Stimulated activated CD4-positive, alpha-beta T cell treated with anti-CD3 and anti-CD28 coated beads, Interleukin-4, amount 100 ng/mL, for 1 hour (primary cell): ENCODE results near the gene POM121C.
"Not testable (repeated sequence)": the region's sequence is repeated elsewhere in the genome, so short reads cannot be mapped to it uniquely, and the experiment has no call there.

Source experiments
- DNase-seq: peaks from one replicate; pipeline ENCODE4 v3.0.0-alpha.2; 2020

Gene POM121C

DNA sequence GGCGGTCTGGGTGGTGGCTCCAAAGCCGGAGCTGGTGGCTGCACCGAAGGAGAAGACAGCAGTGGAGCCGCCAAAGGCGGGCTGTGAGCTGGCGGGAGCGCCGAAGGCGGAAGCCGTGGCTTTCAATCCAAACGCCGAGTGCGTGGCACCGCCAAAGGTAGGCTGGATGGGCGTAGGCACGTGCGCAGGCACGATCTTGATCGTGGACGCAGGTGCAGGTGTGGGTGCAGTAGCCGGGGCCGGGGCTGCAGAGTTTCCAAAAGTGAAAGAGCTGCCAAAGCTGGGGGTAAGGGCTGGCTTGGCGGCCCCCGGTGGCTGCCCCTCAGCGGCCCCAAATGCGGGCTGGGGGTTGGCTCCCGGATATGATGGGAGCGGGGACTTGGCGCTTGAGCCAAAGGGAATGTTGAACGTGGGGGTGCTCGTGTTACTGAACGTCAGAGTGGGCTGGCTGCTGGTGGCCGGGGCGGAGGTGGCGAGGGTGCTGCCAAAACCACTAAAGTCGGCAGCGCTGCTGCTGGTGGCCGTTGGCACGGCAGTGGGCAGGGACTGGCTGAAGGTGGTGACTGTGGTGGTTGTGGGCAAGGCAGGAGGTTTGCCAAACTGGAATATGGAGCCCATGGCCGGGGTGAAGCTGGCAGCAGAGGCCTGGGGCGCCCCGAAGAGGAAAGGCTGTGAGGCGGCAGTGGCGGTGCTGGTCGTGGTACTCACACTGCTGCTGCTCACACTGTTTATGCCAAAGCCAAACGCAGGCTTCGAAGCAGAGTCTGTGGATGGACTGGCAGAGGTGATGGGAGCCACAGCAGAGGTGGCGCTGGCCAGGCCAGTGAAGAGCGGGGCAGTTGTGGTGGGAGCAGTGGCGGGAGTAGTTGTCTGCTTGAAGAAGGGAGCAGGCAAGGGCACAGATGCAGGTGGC is 64.0 kb downstream of the POM121C start:
- DNase-seq = not testable (repeated sequence)

DNA sequence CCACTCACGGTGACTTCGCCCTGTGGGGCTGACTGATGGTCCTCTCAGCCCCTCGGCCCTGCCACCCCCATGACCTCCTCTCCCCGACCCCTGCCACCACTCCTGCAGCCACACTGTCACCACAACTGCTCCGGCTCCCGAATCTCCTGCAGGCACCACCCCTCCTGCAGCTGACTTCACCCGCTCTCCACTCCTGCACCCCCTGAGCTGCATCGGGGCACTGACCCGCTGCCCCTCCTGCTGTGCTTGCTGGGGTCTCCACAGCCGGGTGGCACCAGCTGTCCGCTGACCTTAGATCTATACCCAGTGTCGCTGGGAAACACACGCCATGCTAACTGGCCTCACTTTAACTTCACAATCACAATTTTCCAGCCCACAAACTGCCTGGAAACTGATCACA is 65.9 kb downstream of the POM121C start:
- not testable (repeated sequence) for DNase-seq

DNA sequence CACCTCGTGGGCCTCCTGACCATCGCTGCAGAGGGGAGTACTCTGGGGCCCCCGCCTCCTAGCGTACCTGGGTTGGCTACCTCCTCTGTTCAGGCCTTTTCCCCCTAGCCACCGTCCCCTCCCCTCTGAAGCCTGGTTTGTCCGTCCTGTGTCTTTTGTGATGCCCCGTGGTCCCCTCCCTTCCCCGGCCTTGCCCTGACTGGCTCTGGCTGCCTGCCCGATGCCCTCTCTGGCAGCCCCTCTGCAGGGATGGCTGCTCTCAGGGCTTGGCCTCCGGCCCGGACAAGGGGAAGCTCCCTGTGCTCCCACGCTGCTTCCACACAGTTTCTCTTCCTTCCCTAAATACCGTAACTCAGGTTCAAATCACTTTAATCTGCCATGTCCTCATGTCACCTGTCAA is 66.4 kb downstream of the POM121C start:
- DNase-seq = not testable (repeated sequence)

DNA sequence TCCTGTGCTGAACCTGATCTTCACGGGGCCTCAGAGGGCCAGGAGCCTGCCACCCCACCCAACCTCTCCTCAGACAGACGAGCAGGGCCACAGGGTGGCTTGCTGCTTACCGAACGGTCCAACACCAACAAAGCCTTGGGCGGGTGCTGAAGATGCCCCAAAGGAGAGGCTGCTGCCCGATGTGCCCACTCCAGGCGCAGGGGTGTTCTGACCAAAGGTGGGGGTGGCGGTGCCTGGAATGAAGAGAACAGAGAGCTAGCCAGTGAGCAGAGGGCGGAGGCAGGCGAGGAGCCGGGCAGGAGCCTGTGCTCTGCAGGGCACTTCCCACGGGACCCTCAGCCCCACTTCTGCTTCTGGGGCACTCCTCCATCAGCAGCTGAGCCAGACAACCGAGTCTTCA is 66.9 kb downstream of the POM121C start:
- not testable (repeated sequence) for DNase-seq

DNA sequence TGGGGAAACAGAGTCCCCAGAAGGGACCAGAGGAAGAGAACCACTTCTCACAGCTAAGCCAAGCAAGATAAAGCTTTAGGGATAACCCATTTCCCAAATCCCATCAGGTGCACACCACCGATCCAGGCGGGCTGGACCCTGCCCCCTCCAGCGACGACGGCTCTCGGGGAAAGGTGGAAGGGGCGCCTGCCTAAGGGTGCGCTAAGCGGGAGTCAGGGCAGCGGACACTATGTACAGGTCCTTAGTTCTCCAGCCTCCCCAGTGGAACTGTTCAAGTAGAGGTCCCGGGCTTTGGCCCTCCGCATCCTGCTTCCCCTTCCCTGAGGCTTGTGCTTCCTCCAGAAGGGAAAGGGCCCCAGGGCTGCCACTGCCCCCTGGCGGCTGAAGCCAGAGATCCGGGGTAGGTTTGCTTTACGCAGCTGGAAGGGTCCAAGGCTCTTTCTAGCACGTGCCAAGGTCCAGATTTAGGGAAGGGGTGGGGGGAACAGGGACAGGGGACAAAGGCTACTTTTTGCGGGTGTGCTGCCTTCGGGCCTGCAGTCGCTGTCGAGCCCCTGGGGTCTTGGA is 67.7 kb downstream of the POM121C start:
- not testable (repeated sequence) for DNase-seq

DNA sequence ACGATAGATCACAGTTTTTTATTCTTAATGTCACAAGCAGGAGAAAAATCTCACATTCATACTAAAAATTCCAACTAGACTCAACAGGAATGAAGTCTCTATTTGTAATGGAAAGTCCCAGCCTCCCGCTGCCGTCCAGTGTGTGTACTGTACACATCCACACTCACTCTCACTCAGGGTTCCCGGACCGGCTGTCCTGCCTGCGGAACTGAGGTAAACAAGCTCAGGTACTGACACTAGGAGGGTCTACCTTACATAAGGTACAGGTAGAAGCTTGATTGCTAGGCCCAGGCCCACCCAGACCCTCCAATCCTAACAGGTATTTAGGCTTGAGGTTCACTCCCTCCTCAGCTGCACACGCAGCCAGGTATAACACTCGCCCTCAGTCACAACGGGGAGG is 69.3 kb downstream of the POM121C start:
- not testable (repeated sequence) for DNase-seq

DNA sequence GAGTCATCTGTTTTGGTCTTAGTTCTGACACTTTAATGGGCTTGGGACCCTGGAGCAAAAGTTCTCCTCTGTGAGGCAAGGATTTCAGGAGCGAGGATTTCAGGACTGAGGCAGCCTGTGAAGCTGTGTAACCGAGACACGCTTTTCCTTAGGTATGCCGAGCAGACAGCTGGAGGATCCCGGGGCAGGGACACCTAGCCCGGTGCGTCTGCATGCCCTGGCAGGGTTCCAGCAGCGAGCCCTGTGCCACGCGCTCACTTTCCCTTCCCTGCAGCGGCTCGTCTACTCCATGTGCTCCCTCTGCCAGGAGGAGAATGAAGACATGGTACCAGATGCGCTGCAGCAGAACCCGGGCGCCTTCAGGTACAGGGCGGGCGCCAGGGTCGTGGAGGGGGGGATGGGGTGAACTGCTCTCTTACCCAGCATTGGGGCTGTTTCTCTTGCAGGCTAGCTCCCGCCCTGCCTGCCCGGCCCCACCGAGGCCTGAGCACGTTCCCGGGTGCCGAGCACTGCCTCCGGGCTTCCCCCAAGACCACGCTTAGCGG is 70.2 kb downstream of the POM121C start:
- DNase-seq = not testable (repeated sequence)

DNA sequence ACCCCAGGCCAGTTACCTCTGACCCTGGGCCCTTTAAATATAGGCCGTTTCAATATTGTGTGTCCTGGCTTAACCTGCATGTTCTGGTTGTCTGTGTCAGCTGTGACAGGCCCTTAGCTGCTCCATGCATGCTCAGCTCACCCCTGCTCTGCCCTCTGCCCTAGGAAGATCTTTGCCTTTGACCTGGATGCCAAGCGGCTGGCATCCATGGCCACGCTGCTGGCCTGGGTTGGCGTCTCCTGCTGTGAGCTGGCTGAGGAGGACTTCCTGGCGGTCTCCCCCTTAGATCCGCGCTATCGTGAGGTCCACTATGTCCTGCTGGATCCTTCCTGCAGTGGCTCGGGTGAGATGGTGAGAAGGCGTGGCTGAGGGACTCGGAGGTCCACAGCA is 70.7 kb downstream of the POM121C start:
- DNase-seq = not testable (repeated sequence)

DNA sequence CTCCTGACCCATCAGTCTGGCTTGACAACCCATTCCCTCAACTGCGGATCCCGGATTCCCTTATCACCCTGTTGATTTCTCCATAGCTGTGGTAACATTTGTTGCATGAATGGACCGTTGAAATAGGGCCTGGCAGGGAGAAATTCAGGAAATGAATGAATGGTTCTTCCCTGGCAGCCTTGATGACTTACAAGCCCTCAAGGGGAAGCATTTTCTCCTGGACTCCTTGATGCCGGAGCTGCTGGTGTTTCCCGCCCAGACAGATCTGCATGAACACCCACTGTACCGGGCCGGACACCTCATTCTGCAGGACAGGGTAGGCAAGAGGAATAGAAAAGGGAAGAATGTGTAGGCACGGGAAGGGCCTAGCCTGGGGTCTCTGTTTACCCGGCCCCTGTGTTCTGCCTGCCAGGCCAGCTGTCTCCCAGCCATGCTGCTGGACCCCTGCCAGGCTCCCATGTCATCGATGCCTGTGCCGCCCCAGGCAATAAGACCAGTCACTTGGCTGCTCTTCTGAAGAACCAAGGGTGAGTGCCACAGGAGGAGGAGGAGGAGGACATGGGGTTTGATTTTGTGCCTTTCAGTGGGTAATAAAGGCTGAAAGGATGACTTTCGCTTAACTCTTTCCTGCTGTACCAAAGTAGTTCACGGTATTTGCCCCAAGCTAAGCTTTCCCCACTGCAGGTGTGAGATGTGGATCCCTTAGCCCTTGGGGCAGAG is 71.2 kb downstream of the POM121C start:
- not testable (repeated sequence) for DNase-seq

DNA sequence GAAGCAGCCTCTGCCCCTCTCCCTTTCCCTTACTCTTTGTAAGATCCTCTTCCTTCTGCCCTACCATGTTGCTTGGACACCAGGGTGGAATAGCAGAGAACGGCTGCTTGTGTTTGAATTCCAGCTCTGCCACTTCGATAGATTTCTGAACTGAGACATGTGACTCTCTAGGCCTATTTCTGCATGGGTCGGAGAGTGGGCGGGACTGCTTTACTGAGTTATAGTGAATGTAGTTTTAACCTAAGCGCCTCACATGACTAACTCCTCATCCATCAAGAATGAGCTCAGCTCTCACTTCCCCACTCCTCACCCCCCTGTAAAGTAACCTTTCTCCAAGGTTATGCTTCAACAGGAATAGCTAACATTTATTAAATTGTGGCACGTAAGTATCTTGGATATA is 71.9 kb downstream of the POM121C start:
- DNase-seq = not testable (repeated sequence)

DNA sequence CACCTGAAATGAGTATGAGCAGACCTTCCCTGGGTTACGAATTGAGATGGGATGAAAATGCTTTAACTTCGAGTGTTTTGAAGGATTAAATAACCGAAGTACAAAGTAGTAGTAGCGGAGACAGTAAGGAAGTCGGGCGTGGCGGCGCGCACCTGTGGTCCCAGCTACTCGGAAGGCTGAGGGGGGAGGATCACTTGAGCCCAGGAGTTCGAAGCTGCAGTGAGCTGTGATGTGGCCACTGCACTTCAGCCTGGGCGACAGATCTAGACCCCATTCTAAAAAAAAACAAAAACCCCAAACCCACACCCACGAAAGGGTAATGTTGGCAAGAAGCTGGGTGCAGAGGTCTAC is 75.3 kb downstream of the POM121C start:
- not testable (repeated sequence) for DNase-seq

DNA sequence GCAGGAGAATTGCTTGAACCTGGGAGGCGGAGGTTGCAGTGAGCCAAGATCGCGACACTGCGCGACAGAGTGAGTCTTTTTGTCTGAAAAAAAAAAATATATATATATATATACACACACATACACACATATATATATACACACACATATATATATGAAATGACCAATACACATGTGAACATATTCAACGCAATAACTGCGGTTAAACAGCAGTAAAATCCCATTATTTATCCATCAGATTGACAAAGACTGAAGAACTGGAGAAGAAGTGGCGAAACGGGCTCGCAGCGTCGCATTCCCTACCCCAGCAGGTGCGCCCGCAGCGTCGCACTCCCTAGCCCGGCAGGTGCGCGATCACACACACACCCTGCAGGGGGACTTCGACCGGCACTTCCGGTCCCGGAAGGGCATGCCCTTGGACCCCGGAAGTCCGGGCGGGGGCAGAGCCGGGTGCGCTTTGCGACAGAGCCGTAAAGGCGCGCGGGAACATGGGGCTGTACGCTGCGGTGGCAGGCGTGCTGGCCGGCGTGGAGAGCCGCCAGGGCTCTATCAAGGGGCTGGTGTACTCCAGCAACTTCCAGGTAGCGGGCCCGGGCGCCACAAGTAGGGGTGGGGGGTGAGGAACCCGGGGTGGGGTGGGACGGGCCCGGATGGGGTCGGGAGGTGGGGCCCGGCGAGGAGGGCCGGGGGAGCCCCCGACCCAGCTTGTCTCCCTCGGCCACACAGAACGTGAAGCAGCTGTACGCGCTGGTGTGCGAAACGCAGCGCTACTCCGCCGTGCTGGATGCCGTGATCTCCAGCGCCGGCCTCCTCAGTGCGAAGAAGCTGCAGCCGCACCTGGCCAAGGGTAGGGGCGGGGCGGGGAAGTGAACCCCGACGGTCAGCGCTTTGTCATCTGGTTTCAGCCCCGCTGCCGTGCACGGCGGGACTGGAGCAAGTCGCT is 75.9 kb downstream of the POM121C start:
- DNase-seq = not testable (repeated sequence)

DNA sequence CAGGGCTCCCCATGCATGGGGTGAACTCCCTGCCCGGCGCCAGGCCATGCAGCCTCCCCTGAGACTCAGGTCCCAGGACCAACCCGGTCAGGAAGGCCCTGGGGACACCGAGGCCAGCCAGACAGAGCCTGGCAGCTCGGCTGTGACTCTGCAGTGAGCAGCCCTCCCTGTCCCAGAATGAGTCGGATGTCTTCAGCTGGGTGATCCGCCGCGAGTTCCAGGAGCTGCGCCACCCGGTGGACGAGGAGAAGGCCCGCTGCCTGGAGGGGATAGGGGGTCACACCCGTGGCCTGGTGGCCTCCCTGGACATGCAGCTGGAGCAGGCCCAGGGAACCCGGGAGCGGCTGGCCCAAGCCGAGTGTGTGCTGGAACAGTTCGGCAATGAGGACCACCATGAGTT is 81.4 kb downstream of the POM121C start:
- DNase-seq = not testable (repeated sequence)

DNA sequence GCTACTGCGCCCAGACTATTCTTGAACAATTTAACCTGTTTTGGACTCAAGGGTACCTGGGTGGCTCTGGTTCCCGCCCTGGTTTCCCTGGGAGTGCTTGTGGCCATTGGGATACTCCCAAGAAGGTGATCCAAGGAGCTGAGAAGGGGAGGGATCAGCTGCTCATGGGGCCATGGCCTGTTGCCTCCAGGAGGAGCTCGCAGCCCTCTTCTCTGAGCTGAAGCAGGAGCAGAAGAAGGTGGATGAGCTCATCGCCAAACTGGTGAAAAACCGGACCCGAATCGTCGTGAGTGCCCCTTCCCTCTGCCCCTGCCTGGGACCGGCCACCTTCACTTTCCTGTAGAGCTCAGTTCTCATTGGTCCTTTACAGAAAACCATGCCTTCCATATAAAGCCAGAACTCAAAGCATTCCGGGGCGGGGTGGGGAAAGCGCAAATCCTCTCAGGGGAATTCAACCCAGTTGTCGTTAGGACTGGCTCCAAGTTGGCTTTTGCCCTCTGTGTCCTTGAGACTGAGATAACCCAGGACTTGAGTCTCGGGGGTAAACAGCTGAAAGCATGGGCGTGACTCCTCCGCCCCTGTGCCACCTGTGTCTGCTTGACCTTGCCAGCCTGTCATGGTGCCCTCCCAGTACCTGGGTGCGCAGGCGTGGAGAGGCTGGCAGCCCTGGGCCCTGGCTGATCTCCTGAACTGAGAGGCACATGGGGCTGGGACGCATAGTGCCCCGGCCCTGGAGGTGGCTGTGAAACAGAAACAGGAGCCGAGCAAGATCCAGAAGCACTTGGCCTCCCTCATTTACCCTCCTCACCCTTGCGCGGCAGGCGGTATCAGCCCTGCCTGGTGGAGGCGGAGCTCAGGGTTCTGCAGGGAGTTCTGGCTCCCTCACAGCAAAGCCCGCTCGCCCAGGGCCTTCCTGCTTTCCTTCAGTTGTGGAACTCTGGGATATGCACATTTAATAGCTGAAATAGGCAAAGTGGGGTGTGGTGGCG is 82.3 kb downstream of the POM121C start:
- not testable (repeated sequence) for DNase-seq

DNA sequence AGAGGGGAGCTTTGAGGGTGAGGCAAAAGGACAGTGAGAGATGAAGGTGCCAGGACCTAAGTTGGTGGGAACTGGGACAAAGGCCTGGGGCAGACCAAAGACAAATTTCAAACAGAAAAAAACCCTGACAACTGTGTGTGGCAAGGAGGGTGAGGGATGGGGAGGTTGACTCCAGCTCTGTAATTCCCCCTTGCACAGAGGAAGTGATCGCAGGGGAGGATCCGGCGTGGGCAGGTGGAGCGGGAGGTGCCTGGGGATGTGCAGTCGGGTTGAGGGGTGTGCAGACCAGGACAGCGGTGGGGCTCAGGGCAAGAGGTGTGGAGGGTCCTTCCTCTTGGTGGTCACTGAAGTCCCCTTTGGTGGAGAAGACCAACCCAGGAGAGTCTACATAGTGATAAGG is 85.5 kb downstream of the POM121C start:
- DNase-seq = not testable (repeated sequence)

DNA sequence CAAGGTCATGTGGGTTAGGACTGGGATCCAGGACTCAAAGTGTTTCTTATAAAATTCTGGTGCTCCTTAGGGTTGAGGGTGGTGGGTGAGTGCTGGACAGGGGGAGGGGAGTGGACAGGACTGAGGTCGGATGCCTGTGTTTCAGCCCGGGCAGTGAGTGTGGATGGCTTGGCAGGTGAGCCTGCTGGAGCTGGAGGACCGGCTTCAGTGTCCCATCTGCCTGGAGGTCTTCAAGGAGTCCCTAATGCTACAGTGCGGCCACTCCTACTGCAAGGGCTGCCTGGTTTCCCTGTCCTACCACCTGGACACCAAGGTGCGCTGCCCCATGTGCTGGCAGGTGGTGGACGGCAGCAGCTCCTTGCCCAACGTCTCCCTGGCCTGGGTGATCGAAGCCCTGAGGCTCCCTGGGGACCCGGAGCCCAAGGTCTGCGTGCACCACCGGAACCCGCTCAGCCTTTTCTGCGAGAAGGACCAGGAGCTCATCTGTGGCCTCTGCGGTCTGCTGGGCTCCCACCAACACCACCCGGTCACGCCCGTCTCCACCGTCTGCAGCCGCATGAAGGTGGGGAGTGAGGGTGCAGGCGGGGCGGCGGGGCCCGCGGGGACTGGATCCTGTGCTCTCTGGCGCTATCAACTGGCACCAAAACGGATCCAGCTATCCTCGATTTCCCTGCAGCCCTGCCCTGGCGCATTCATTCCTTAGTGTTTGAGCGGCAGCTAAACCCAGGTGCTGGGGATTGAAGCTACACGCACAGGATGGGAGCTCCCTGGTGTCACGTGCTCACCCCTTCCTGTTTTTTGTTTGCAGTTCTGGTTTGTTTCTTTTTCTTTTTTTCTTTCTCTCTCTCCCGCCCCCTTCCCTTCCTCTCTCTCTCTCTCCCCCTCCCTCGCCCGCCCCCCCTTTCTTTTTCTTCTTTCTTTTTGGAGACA is 87.1 kb downstream of the POM121C start:
- DNase-seq = not testable (repeated sequence)

DNA sequence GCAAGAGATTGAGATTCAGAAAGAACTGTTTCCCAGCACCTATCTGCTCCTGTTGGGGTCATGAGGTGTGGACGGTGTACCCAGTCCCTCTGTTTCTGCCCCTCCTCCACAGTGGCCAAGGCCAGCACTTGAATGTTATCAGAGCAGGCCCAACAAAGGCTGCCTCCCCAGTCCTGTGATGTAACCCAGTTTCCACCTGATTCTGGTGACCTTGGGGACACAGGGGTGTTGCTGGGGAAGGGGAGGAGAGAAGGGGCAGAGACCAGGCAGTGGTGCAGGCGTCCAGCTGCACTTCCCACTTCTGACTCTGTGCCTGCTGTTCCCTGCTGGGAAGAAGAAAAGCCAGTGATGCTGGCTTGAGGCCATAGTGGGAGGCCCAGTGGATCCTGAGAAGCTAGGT is 88.2 kb downstream of the POM121C start:
- not testable (repeated sequence) for DNase-seq

DNA sequence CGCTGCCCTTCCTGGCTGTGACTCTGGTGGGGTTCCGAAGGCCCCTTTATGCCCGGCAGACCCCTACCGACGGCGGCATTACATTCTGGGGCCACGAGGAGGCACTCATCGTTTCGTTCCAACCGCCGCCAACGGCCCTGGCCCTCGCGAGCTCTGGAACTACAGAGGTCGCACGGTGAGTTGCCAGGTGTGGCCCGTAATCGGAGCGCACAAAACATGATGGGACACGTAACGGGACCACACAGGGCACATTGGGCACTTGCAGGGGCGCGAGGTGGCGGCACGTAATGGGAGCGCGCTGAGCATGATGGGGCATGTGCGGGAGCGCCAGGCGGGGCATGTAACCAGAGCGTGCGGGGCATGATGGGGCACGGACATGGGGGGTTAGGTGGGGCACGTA is 90.8 kb downstream of the POM121C start, which contains the start of gene TRIM73:
Gene TRIM73, plus strand, starts transcription at position 301 of the 400 bp plus-strand sequence. CDS start 3,305 bp downstream, outside the sequence.
- DNase-seq = not testable (repeated sequence)

DNA sequence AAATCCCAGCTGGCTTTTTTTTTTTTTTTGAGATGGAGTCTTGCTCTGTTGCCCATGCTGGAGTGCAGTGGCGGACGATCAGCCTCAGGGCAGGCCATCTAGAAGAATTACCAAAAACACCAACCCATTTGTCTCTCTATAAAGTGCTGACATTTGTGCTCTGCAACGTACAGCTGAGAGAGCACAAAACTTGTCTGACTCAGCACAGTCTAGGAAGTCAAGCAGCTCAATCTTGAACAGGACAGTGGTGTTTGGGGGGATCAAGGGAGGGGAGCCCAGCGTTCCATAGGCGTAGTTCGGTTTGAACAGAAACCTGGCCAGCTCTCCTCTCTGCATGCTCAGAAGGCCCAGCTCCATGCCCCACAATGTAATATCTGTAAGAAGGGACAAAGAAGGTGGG is 92.9 kb downstream of the POM121C start:
- not testable (repeated sequence) for DNase-seq
